AG04449 (cell line): Measurements from ENCODE around the gene UQCC5.

ENCODE experiments used
- CTCF ChIA-PET: fragments of 350-600 bp; formaldehyde crosslinking; extraction: SDS; loops from one replicate; lab custom pipeline; 2021; ENCODE audit warnings: antibody characterized with exemption; lab: Yijun Ruan, JAX
- POLR2A ChIA-PET: fragments of 400-600, 350-600 bp; formaldehyde crosslinking; extraction: SDS; loops from one replicate; lab custom pipeline; 2020; ENCODE audit warnings: antibody characterized with exemption, inconsistent platforms; lab: Yijun Ruan, JAX
- DNase-seq: peaks from one replicate; pipeline ENCODE4 v3.0.0-alpha.2; 2010; ENCODE audit warnings: low read depth, low spot score
- H3K4me3 ChIP-seq: 2 replicates; pipeline ENCODE4 v1.5.1; 2011; ENCODE audit warnings: low read depth, mild to moderate bottlenecking, control low read depth, low read length
- CTCF ChIP-seq: IDR thresholded peaks from one replicate; pipeline ENCODE4 v1.5.1; 2011; ENCODE audit warnings: mild to moderate bottlenecking, moderate library complexity, low read length, control low read depth, inconsistent platforms; ENCODE audit not compliant: insufficient read depth; ENCODE audit errors: missing control alignments

UQCC5 gene

DNA sequence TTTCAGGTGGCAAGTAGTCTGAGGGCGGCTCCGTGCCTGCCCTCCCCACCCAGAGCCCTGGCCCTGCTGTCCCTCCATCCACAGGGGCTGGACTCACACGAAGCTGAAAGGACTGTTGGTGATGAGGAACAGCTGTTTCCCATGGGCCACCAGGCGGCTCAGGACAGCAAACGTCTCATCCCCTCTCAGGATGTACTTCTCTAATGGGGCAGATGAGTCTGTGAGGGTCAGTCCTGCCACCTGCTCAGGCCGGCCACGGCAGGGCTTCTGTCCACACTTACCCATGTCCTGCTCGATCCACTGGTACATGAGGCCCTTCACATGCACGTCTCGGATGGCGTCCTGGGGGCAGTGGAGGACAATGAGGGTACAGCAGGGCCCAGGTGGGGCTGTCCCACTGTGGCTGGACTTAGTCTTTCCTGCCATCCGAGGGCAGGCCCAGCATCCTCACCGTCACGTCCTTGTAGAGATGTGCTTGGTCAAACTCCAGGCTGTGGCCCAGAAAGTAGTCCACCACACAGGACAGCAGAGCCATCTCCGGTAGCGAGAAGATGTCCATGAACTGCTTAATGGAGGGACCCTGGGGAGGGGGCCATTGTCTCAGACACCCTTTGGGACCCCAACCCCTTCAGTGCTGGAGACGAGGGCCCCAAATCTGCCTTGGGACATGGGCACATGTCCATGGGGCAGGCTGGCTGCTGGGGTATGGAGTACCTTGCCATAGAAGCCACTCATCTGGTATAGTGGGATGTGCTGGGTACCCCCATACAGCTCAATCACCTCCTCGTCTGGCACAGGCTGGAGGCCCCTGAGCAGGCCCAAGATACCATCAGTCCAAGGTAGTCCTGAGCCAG, 8.4 kb upstream of the UQCC5 start:
- CTCF ChIA-PET, result no interaction called here
- no peak for DNase-seq
- TF ChIP-seq CTCF, result no peak

DNA sequence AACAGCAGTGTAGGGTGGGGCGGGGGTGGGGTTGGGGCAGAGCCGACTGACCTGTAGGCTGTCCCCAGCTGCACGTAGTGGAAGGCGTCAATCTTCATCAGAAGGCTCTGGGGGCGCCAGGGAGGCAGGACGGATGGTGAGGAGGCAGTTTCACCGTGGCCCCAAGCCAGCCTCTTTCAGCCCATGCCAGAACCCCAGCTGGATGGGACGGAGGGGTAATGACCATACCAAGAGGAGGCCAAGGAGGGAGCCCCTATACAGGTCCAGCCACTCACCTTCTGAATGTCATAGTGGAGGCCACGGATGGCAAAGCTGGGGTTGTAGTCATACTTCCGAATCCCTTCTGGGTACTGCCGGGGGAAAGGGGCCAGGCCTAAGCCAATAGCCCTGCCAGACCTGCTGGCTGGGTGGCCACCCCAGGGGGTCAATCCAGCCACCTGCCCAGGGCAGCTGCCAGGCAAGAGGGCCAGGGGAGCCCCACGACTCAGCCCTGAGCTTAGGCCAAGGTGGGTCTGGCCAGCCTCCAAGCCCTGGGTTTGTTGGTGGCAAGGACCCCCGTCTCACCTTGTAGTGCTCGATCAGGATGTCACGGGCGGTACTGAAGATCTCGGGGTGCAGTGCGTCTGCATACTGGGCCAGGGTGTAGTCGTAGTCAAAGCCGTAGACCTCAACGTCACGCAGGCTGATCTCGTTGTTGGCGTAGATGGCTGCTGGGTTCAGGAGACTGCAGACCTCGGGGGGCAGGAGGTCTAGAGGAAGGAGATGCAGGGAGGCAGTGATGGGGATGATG, 7.6 kb upstream of the UQCC5 start:
- no peak for TF ChIP-seq CTCF
- DNase-seq, result no peak
- ChIA-PET CTCF (no interaction called here), POLR2A (no interaction called here)
- H3K4me3 ChIP-seq, result no peak overlapping the region

More for the DNA sequence above, 8.4 kb upstream of the UQCC5 start:
- no peak overlapping the region for H3K4me3 ChIP-seq
- POLR2A ChIA-PET, result no interaction called here

- ChIA-PET POLR2A (no interaction called here), CTCF (interaction anchor here (0.8 kb wide), 1 partner anchor 11 kb away, joined by 3 read pairs; no protein-coding TSS in a partner anchor)
- no peak for DNase-seq
- TF ChIP-seq CTCF, result no peak
- no peak overlapping the region for H3K4me3 ChIP-seq
Measured at GRCh38 chr3:52529376-52530333, 6.8 kb upstream of the UQCC5 start.

- peak overlapping the region; percentile 77 for H3K4me3 ChIP-seq
- CTCF ChIA-PET, result interaction anchor here (1.0 to 1.4 kb wide), 3 partner anchors 58 to 102 kb away, joined by 3 to 4 read pairs (median 4); no protein-coding TSS in a partner anchor
- DNase-seq, result no peak
- TF ChIP-seq CTCF, result no peak
- POLR2A ChIA-PET, result interaction anchor here (1.4 kb wide), 1 partner anchor 33 kb away, joined by 3 read pairs; no protein-coding TSS in a partner anchor
Measured at GRCh38 chr3:52530918-52531826, 5.2 kb upstream of the UQCC5 start.

DNA sequence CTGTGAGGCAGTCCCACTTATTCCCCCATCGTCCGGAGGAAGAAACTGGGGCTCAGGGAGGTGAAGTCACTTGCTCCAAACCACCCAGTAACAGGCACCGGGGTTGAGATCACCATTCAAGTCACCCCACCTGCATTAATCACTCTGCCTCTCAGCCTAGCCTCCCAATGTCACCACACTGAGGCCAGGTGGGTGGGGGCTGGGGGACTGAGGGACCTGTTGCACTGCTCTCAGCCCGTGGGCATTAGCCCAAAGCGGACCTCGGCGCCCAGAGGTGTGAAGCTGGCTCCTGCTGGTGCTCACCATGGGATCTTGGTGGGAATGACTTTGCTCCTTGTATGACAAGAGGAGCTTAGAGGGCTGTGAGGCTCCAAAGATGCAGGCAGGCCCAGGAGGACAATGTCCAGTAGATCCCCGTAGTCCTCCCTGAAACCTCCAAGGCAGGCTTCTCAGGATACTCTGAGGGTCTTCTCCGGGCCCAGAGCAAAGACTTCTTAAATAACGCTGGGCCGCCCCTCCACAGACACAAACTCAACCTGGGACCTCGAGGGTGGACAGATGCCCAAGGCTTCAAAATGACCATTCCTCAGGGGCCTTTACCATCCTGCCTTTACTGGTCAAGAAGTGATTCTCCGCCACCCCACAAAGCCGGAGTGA, 4.4 kb upstream of the UQCC5 start:
- no peak for DNase-seq
- no peak for TF ChIP-seq CTCF
- POLR2A ChIA-PET, result interaction anchor here (1.4 kb wide), 1 partner anchor 34 kb away, joined by 3 read pairs; no protein-coding TSS in a partner anchor
- CTCF ChIA-PET, result interaction anchor here (1.0 to 1.4 kb wide), 3 partner anchors 59 to 103 kb away, joined by 3 to 4 read pairs (median 4); no protein-coding TSS in a partner anchor
- H3K4me3 ChIP-seq, result peak overlapping the region; percentile 77
